Kidney (tissue), 14 donors: Measurements from ENCODE around the gene CX3CR1. TPM values are rescaled to one million over a fixed set of nuclear protein-coding genes. Genes with fewer than 3 reads are reported as not detected.

Source experiments
- DNase-seq, 5 donors: peaks; one replicate each; pipeline ENCODE4 v3.0.0-alpha.2; 2013 to 2020
- FAIRE-seq: peaks from 2 replicates; lab custom pipeline; 2012; peaks lifted over from hg19 to GRCh38; lab: Jason Lieb, UNC
- H3K27ac ChIP-seq, 2 donors: one replicate each; pipeline ENCODE4 v1.7.0; 2013; ENCODE audit warnings: low read depth in 2 of 2, low read length in 2 of 2, inconsistent platforms in 1 of 2
- H3K27me3 ChIP-seq: one replicate; pipeline ENCODE4 v1.7.1; 2013; ENCODE audit warnings: low read length, inconsistent platforms; ENCODE audit not compliant: control insufficient read depth, insufficient read depth
- H3K36me3 ChIP-seq, 3 donors: one replicate each; pipeline versions ENCODE4 v1.7.0 to v1.7.1; 2013; ENCODE audit warnings: low read length in 3 of 3, control low read depth in 1 of 3, inconsistent platforms in 1 of 3; ENCODE audit not compliant: insufficient read depth in 3 of 3, control insufficient read depth in 2 of 3
- H3K4me1 ChIP-seq, 3 donors: one replicate each; pipeline versions ENCODE4 v1.7.0 to v1.7.1; 2013; ENCODE audit warnings: low read length in 3 of 3, inconsistent platforms in 1 of 3, low read depth in 1 of 3; ENCODE audit not compliant: control insufficient read depth in 2 of 3, insufficient read depth in 2 of 3
- H3K4me3 ChIP-seq, 3 donors: one replicate each; pipeline versions ENCODE4 v1.7.0 to v1.8.1; 2013; ENCODE audit warnings: low read length in 3 of 3, control low read depth in 1 of 3, inconsistent platforms in 1 of 3
- H3K9ac ChIP-seq, 3 donors: one replicate each; pipeline versions ENCODE4 v1.7.0 to v1.7.1; 2013; ENCODE audit warnings: low read length in 3 of 3, control low read depth in 1 of 3, inconsistent platforms in 1 of 3
- H3K9me3 ChIP-seq, 3 donors: one replicate each; pipeline versions ENCODE4 v1.7.0 to v1.7.1; 2013; ENCODE audit warnings: low read length in 3 of 3, control low read depth in 1 of 3, inconsistent platforms in 1 of 3; ENCODE audit not compliant: control insufficient read depth in 2 of 3, insufficient read depth in 1 of 3
- CTCF ChIP-seq: IDR thresholded peaks from 3 replicates; pipeline ENCODE4 v1.5.1; 2012; ENCODE audit warnings: mild to moderate bottlenecking, moderate library complexity, borderline replicate concordance; ENCODE audit not compliant: insufficient read depth; ENCODE audit errors: extremely low read depth
- intact Hi-C: fragments of 100-400 bp; cut with DNase I; formaldehyde crosslinking; loops from one replicate; pipeline ENCODE4 v1.11.1; 2022
- polyA plus RNA-seq: library from polyadenylated mRNA; stranded (reverse); fragments of 350-450 nt; fragmentation: Illumina TruSeq; extraction: RNeasy Lipid Tissue Mini Kit (QIAGEN cat#74804); gene quantifications from one replicate; pipeline ENCODE4 v1.2.3, GENCODE V29; 2014; ENCODE audit warnings: low read depth, low replicate concordance; ENCODE audit not compliant: insufficient read depth
- total RNA-seq: library from RNA; stranded (reverse); fragmentation: NEBNext Ultra II Directional; extraction: Animal tissue kit (Norgen Biotek cat#: 25700); gene quantifications from one replicate; pipeline ENCODE4 v1.2.1, GENCODE V29; 2021
- donor health status: control.
- donor health status: control.
- donor health status: control.
- donor health status: control.
- donor health status: control.
- donor health status: DM: yes; HTN: yes; CAD: no.
- donor health status: Normal renal cell carcinoma (clear cell type).

The CX3CR1 gene
- total and polyA plus RNA-seq, 2 donors from 2014 or later, result 0.99 to 4.4 TPM

GRCh38 chr3:39237027-39237426, 42.8 kb downstream of the CX3CR1 start:
- TF ChIP-seq CTCF, result no peak
- no peak for FAIRE-seq
- Histone ChIP-seq H3K9ac (no peak overlapping the region), H3K36me3 (no peaks in the 10 kb centered on the region), H3K4me3 (no peak overlapping the region), H3K4me1 (no peaks in the 10 kb centered on the region), H3K9me3 (no peaks in the 10 kb centered on the region), H3K27me3 (no peaks in the 10 kb centered on the region), H3K27ac (no peak overlapping the region)
- no peak for DNase-seq
- intact Hi-C loops, result no loop called here

- intact Hi-C loops, result no loop called here
- no peak for DNase-seq
- no peaks in the 10 kb centered on the region for H3K27me3 ChIP-seq
- H3K4me3 ChIP-seq, result no peak overlapping the region
- H3K27ac ChIP-seq, result no peak overlapping the region
- no peak for FAIRE-seq
- TF ChIP-seq CTCF, result no peak
- no peaks in the 10 kb centered on the region for H3K9me3 ChIP-seq
- H3K4me1 ChIP-seq, result no peaks in the 10 kb centered on the region
- H3K9ac ChIP-seq, result no peak overlapping the region
- no peaks in the 10 kb centered on the region for H3K36me3 ChIP-seq
Measured at GRCh38 chr3:39234651-39235050, 45.2 kb downstream of the CX3CR1 start.

- H3K27ac ChIP-seq, result no peak overlapping the region
- H3K9ac ChIP-seq, result no peak overlapping the region
Measured at GRCh38 chr3:39232859-39233258, 47.0 kb downstream of the CX3CR1 start.

More at GRCh38 chr3:39232859-39233258, 47.0 kb downstream of the CX3CR1 start:
- FAIRE-seq, result no peak
- H3K9me3 ChIP-seq, result no peaks in the 10 kb centered on the region
- H3K4me3 ChIP-seq, result no peak overlapping the region
- no peak for TF ChIP-seq CTCF
- no peaks in the 10 kb centered on the region for H3K4me1 ChIP-seq
- no peak for DNase-seq
- intact Hi-C loops, result no loop called here
- H3K36me3 ChIP-seq, result no peaks in the 10 kb centered on the region
- no peaks in the 10 kb centered on the region for H3K27me3 ChIP-seq
